Vagina (tissue), 2 donors: Measurements from ENCODE around the gene REN.

Source experiments
- POLR2A ChIP-seq, 2 donors: fragments of 450-650 bp; IDR thresholded peaks; one replicate each; pipeline ENCODE4 v1.6.1; 2017; ENCODE audit warnings: antibody characterized with exemption in 2 of 2, mild to moderate bottlenecking in 2 of 2, moderate library complexity in 2 of 2
- TF ChIP-seq, protein P1 (sequence below), 3 experiments: fragments of 450-650 bp in 2 of 3; fragments of 200-600 bp in 1 of 3; sonication (generic) in 1 of 3; IDR thresholded peaks; one replicate each; pipeline ENCODE4 v1.5.1; 2017 to 2019; ENCODE audit warnings: antibody characterized with exemption in 3 of 3, mild to moderate bottlenecking in 2 of 3, moderate library complexity in 2 of 3

DNA sequence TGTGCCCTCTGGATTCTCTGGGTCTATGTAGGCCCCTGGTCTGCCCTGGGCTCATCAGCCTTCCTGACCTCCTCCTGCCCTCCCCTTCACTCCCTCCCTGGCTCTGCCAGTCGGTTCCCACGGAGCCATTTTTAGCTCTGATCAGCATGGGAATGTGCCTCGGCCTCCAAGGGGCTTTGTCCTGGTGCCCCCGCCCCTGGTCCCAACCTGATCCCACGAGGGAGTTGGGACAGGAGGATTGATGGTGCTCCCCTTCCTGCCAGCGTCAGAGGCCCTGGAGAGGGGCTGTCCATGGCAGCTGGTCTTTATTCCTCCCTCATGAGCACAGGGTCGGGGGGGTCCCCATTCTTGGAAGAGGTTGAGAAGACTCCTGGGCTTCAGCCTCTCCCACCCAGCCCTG lies 39.2 kb downstream of the REN start:
- TF ChIP-seq POLR2A (IDR thresholded peaks at IDR 0.05) = no peak
- TF ChIP-seq, protein P1, sequence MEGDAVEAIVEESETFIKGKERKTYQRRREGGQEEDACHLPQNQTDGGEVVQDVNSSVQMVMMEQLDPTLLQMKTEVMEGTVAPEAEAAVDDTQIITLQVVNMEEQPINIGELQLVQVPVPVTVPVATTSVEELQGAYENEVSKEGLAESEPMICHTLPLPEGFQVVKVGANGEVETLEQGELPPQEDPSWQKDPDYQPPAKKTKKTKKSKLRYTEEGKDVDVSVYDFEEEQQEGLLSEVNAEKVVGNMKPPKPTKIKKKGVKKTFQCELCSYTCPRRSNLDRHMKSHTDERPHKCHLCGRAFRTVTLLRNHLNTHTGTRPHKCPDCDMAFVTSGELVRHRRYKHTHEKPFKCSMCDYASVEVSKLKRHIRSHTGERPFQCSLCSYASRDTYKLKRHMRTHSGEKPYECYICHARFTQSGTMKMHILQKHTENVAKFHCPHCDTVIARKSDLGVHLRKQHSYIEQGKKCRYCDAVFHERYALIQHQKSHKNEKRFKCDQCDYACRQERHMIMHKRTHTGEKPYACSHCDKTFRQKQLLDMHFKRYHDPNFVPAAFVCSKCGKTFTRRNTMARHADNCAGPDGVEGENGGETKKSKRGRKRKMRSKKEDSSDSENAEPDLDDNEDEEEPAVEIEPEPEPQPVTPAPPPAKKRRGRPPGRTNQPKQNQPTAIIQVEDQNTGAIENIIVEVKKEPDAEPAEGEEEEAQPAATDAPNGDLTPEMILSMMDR (IDR thresholded peaks at IDR 0.05) = no peak
